HG03045 (cell line): ENCODE results near the gene ACD.
A peak's percentile ranks its signal among the peaks of the same experiment; 100 is the strongest.

Experiments
- ATAC-seq: cut with Tn5 transposase; IDR thresholded peaks from one replicate; pipeline ENCODE4 v1.9.1; 2021; ENCODE audit warnings: mild to moderate bottlenecking, moderate library complexity; ENCODE audit not compliant: unreplicated experiment

ACD gene

GRCh38 chr16:67676516-67676915 lies 16.5 kb upstream of the ACD start:
- no peak for ATAC-seq

- ATAC-seq, result no peak
These were observed 15.9 kb upstream of the ACD start for GRCh38 chr16:67675999-67676398.

GRCh38 chr16:67675579-67675935 lies 15.5 kb upstream of the ACD start:
- no peak for ATAC-seq

- no peak for ATAC-seq
These were observed 15.0 kb upstream of the ACD start for GRCh38 chr16:67674851-67675578.

GRCh38 chr16:67673712-67674580 lies 13.9 kb upstream of the ACD start:
- no peak for ATAC-seq

GRCh38 chr16:67672739-67673662 lies 12.9 kb upstream of the ACD start:
- no peak for ATAC-seq

GRCh38 chr16:67672306-67672705 lies 12.2 kb upstream of the ACD start:
- no peak for ATAC-seq

- ATAC-seq, result no peak
These were observed 9.5 kb upstream of the ACD start for GRCh38 chr16:67669499-67670101.

GRCh38 chr16:67668495-67669157 lies 8.6 kb upstream of the ACD start:
- no peak for ATAC-seq

- peak; percentile 57 for ATAC-seq
These were observed 7.9 kb upstream of the ACD start for GRCh38 chr16:67667817-67668494.

- no peak for ATAC-seq
These were observed 7.4 kb upstream of the ACD start for GRCh38 chr16:67667453-67667816.

- peak; percentile 51 for ATAC-seq
These were observed 6.7 kb upstream of the ACD start, which contains the start of the genes C16orf86 and ENKD1 for GRCh38 chr16:67666559-67667452. Gene C16orf86 (plus strand): TSS chr16:67666814. CDS start chr16:67666971, 157 bp downstream. Gene ENKD1 (minus strand): TSS chr16:67666750. CDS start chr16:67666442, 308 bp downstream.

GRCh38 chr16:67666032-67666551 lies 6.0 kb upstream of the ACD start:
- peak; percentile 6 for ATAC-seq

GRCh38 chr16:67665598-67665997 lies 5.5 kb upstream of the ACD start:
- ATAC-seq, result no peak

- ATAC-seq, result no peak
These were observed 4.8 kb upstream of the ACD start for GRCh38 chr16:67664871-67665270.

GRCh38 chr16:67664258-67664657 lies 4.2 kb upstream of the ACD start:
- ATAC-seq, result no peak

GRCh38 chr16:67663877-67664222 lies 3.8 kb upstream of the ACD start:
- ATAC-seq, result no peak

GRCh38 chr16:67663151-67663876 lies 3.3 kb upstream of the ACD start:
- no peak for ATAC-seq
